Measurements from ENCODE around the gene TGIF1.

The TGIF1 gene

DNA sequence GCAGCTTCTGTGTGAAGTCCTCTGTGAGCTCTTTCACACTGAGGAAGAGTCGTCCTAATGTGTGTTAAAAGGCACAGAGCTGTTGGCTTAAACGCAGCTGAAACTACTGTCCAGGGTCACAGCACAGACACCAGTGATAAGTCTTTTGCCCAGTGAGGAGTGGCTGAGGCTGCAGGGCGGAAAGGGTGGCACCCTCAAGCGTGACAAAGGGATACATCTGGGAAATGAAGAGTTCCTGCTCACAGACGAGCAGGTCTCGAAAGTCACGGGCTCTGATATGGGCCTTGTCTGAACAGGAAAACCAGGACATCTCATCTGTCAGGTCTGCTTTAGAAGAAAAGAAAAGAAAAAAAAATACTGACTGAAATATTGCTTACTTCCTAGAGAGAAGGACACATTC lies 36.5 kb downstream of the TGIF1 start:
- no peak for DNase-seq

DNA sequence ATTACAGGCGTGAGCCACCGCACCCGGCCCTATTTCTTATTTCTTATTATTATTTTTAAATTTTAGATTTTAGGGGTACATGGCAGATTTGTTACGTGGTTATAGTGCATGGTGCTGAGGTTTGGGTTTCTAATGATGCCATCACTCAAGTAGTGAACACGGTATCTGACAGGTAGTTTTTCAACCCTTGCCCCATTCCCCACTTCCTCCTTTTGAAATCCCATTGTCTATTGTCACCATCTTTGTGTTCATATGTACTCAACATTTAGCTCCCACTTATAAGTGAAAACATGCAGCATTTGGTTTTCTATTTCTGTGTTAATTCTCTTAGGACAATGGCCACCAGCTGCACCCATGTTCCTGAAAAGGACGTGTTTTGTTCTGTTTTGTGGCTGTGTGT lies 39.5 kb downstream of the TGIF1 start:
- no peak for DNase-seq

DNA sequence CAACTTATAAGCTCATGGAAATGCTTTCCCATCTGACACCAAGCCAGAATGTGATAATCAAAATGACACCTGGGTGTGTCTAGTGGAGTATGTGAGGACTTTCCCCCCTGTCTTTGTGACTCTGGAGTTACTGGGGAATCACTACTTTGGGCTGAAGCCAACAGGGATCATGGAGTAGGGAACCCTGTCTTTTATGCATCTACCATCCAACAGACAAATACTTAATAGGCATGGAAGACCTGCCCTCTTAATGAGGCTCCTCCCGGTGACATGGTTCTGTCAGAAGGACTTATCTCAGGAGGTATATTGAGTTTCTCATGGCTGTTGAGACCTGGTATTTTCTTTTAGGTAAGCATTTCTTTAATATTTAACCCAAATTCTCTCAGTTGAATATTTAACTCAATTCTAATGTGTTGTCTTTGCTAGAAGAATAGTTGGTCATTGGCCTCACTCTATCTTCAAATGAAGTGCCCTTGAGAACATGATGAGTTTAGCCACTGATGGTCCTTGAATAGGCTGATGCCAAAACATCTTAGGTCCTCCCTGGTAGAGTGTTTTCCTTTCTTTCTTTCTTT lies 42.1 kb downstream of the TGIF1 start:
- no peak for DNase-seq

DNA sequence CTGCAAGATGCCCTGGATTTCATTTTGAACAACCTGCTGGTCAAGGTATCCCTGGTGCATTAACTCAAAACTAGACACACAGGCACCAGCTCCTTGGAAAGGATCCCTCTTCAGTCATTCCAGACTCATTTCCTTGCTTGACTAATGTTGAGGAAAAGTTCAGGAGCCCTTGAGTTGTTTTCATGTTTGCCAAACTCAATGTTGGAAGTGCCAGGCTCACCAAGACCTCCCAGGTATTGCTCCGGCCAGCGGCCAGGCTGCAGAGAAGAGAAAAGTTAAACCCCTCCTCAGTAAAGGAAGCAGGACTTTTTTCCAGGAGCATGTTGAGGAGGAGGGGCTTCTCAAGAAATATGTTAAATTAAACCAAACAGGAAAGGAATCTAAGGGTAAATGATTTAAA lies 42.7 kb downstream of the TGIF1 start:
- DNase-seq = no peak

- no peak for DNase-seq
These were observed 43.7 kb downstream of the TGIF1 start for GRCh38 chr18:3493501-3494244.

- no peak for DNase-seq
These were observed 44.2 kb downstream of the TGIF1 start for GRCh38 chr18:3494245-3494526.

GRCh38 chr18:3494569-3494968 lies 44.6 kb downstream of the TGIF1 start:
- no peak for DNase-seq

DNA sequence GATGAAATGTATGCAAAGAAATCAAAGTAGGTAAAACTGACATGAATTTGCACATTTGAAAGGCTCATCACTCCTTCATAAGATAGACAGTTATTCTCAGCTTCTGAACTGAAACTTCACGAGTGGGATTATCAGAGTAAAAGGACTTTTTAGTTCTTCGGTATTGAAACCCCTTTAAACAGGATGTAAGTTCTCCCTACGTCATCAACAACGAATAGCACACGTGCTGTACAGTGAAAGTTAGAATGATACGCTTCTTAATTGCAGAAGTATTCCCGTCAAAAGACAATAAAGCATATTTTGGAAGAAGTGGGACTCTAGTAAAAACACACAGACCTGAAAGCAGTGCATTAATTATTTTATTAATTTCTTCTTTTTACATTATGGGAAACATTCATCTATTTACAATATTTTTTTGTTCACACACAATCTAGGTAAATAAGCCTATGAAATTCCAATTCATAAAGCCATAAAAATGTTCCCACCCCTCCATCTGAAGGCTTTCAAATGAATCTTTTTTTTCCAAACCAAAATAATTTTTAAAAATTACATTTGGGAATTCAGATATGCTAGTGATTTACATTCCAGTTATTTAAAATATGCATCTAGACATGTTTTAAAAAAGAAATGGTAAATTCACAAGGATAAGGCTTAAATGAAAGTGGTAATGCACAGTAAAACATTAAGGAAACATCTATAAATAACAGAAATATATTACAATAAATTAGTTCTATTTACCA lies 45.9 kb downstream of the TGIF1 start:
- no peak for DNase-seq

DNA sequence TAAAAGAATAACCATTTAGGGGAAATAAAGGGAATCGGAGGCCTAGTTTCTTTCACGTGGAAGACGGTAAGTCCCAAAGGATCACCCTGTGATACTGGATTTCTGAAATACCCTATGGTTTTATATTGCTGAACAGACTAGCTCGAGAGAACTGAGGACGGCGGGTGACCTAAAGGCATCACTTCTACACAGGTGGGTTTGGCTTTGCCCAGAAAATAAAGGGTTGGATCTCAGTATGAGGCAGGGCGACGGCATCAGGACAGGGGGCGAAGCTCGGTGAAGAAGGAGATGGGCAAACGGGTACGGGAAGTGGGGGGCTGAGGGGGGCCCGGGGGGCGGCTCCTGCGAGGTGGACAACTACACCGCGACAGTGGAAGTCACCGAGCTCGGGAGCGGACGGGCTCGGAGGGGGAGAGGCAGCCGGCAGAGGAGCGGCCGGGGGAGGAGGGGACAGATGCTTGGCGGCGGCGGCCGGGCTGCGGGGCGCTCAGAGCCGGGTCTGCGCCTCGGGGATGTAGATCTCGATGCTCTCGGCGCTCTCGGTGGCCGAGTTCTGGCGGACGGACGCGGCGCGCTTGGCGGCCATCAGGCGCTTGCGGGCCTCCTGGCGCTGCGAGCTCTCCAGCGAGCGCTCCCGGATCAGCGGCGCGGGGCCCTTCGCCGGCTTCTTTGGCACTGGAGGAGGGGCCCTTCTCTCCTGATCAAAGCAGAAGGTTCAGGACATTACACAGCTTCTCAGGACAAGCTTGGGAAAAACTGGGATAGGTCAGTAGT lies 48.9 kb downstream of the TGIF1 start:
- no peak for DNase-seq

GRCh38 chr18:3499501-3499900 lies 49.5 kb downstream of the TGIF1 start:
- no peak for DNase-seq

- no peak for DNase-seq
These were observed 50.0 kb downstream of the TGIF1 start for GRCh38 chr18:3500016-3500415.

DNA sequence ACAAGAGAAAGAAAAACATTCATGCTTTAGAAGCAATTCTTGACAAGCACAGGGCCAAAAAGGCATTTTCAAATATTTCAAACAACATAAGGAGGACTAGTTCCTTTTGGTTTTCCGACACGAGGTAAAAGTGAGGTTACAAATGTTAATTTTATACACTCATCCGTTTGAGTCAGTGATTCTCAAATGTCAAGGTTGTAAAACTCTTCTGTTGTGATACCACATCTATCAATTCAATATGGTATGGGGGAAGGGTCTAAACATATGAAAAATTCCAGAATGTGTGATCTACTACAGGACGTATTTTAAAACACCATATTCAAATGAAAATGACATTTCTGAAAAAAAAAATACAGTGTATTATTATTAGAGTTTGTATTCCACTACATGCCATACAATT lies 52.7 kb downstream of the TGIF1 start:
- no peak for DNase-seq

DNA sequence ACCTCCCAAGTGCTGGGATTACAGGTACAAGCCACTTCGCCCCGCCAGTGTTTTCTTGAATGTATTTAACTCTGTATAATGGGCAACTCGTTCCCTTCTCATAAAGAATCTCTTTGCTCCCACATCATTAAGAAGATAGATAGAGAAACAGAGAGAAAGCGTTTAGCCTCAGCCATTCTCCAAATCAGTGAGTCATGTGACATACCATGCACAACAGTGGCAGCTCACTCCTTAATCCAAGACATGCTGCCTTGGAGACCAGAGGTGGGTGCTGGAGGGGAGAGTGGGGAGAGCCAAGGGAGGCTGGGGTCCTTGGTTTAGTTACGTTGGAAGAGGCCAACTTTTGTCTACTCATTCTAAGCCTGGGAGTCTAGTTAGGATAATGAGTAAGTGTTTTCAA lies 54.7 kb downstream of the TGIF1 start:
- no peak for DNase-seq

- DNase-seq = no peak
These were observed 58.9 kb downstream of the TGIF1 start for GRCh38 chr18:3508576-3509549.

Measured in amniotic stem cell (primary cell).